GM12801 (cell line): ENCODE data around the gene COL6A1.

Experiments
- CTCF ChIP-seq: IDR thresholded peaks from one replicate; pipeline ENCODE4 v1.5.1; 2011; ENCODE audit warnings: control low read depth; ENCODE audit not compliant: insufficient read length; ENCODE audit errors: extremely low read depth

Gene COL6A1

GRCh38 chr21:45990741-45991605, 9.4 kb downstream of the COL6A1 start:
- no peak for TF ChIP-seq CTCF

- no peak for TF ChIP-seq CTCF
These were observed 10.2 kb downstream of the COL6A1 start for GRCh38 chr21:45991606-45992300.

DNA sequence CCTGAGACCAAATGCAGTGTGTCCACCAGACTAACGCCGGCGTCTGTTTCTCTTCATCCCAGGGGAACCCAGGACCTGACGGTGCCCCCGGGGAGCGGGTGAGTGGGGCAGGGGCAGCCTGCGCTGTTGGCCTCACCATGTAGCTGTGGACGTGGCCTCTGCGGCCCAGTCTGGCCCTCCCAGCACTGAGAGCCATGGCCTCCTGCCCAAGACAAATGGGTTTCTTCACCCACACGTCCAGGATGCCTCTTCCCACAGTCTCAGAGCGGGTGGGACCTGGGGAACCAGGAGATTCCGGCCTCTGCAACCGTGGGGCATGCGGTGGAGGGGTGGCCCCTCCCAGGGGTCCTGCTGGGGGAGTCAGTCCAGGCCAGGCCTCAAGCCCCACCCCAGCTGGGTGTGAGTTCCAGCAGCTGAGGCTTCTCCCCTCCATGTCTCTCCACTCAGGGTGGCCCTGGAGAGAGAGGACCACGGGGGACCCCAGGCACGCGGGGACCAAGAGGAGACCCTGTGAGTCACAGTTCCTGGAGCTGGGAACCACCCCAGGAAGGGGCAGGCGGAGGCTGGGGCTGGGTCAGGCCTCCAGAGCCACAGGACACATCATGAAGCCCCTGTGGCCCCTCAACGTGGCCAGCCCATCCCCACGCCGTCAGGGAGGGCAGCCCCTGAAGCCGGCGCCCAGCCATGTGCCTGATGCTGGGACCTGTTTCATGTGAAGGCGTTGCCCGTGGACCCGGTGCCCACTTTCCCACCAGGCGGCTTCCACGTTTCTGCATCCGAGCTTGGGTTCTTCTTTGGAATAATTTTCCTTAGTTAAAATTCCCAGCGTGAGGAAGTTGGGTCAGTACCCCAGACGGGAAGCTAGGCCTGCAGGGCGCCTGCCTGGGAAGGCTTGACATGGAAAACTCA, 11.0 kb downstream of the COL6A1 start:
- TF ChIP-seq CTCF: no peak

GRCh38 chr21:45993210-45994085, 11.9 kb downstream of the COL6A1 start:
- no peak for TF ChIP-seq CTCF

- TF ChIP-seq CTCF: no peak
These were observed 12.6 kb downstream of the COL6A1 start for GRCh38 chr21:45994086-45994661.

GRCh38 chr21:45994759-45995685, 13.5 kb downstream of the COL6A1 start:
- no peak for TF ChIP-seq CTCF
